Kidney (tissue), 14 donors: Measurements from ENCODE around the gene COQ9. TPM values are rescaled to one million over a fixed set of nuclear protein-coding genes. Genes with fewer than 3 reads are reported as not detected.

Experiments
- DNase-seq, 5 donors: peaks; one replicate each; pipeline ENCODE4 v3.0.0-alpha.2; 2013 to 2020
- FAIRE-seq: peaks from 2 replicates; lab custom pipeline; 2012; peaks lifted over from hg19 to GRCh38; lab: Jason Lieb, UNC
- H3K27ac ChIP-seq, 2 donors: one replicate each; pipeline ENCODE4 v1.7.0; 2013; ENCODE audit warnings: low read depth in 2 of 2, low read length in 2 of 2, inconsistent platforms in 1 of 2
- H3K27me3 ChIP-seq: one replicate; pipeline ENCODE4 v1.7.1; 2013; ENCODE audit warnings: low read length, inconsistent platforms; ENCODE audit not compliant: control insufficient read depth, insufficient read depth
- H3K36me3 ChIP-seq, 3 donors: one replicate each; pipeline versions ENCODE4 v1.7.0 to v1.7.1; 2013; ENCODE audit warnings: low read length in 3 of 3, control low read depth in 1 of 3, inconsistent platforms in 1 of 3; ENCODE audit not compliant: insufficient read depth in 3 of 3, control insufficient read depth in 2 of 3
- H3K4me1 ChIP-seq, 3 donors: one replicate each; pipeline versions ENCODE4 v1.7.0 to v1.7.1; 2013; ENCODE audit warnings: low read length in 3 of 3, inconsistent platforms in 1 of 3, low read depth in 1 of 3; ENCODE audit not compliant: control insufficient read depth in 2 of 3, insufficient read depth in 2 of 3
- H3K4me3 ChIP-seq, 3 donors: one replicate each; pipeline versions ENCODE4 v1.7.0 to v1.8.1; 2013; ENCODE audit warnings: low read length in 3 of 3, control low read depth in 1 of 3, inconsistent platforms in 1 of 3
- H3K9ac ChIP-seq, 3 donors: one replicate each; pipeline versions ENCODE4 v1.7.0 to v1.7.1; 2013; ENCODE audit warnings: low read length in 3 of 3, control low read depth in 1 of 3, inconsistent platforms in 1 of 3
- H3K9me3 ChIP-seq, 3 donors: one replicate each; pipeline versions ENCODE4 v1.7.0 to v1.7.1; 2013; ENCODE audit warnings: low read length in 3 of 3, control low read depth in 1 of 3, inconsistent platforms in 1 of 3; ENCODE audit not compliant: control insufficient read depth in 2 of 3, insufficient read depth in 1 of 3
- intact Hi-C: fragments of 100-400 bp; cut with DNase I; formaldehyde crosslinking; loops from one replicate; pipeline ENCODE4 v1.11.1; 2022
- polyA plus RNA-seq: library from polyadenylated mRNA; stranded (reverse); fragments of 350-450 nt; fragmentation: Illumina TruSeq; extraction: RNeasy Lipid Tissue Mini Kit (QIAGEN cat#74804); gene quantifications from one replicate; pipeline ENCODE4 v1.2.3, GENCODE V29; 2014; ENCODE audit warnings: low read depth, low replicate concordance; ENCODE audit not compliant: insufficient read depth
- total RNA-seq: library from RNA; stranded (reverse); fragmentation: NEBNext Ultra II Directional; extraction: Animal tissue kit (Norgen Biotek cat#: 25700); gene quantifications from one replicate; pipeline ENCODE4 v1.2.1, GENCODE V29; 2021
- TF ChIP-seq, protein P1 (sequence below): IDR thresholded peaks from 3 replicates; pipeline ENCODE4 v1.5.1; 2012; ENCODE audit warnings: mild to moderate bottlenecking, moderate library complexity, borderline replicate concordance; ENCODE audit not compliant: insufficient read depth; ENCODE audit errors: extremely low read depth
- donor health status: control.
- donor health status: control.
- donor health status: control.
- donor health status: control.
- donor health status: control.
- donor health status: DM: yes; HTN: yes; CAD: no.
- donor health status: Normal renal cell carcinoma (clear cell type).

Gene COQ9
- total and polyA plus RNA-seq, 2 donors from 2014 or later = 78.0 to 200 TPM

DNA sequence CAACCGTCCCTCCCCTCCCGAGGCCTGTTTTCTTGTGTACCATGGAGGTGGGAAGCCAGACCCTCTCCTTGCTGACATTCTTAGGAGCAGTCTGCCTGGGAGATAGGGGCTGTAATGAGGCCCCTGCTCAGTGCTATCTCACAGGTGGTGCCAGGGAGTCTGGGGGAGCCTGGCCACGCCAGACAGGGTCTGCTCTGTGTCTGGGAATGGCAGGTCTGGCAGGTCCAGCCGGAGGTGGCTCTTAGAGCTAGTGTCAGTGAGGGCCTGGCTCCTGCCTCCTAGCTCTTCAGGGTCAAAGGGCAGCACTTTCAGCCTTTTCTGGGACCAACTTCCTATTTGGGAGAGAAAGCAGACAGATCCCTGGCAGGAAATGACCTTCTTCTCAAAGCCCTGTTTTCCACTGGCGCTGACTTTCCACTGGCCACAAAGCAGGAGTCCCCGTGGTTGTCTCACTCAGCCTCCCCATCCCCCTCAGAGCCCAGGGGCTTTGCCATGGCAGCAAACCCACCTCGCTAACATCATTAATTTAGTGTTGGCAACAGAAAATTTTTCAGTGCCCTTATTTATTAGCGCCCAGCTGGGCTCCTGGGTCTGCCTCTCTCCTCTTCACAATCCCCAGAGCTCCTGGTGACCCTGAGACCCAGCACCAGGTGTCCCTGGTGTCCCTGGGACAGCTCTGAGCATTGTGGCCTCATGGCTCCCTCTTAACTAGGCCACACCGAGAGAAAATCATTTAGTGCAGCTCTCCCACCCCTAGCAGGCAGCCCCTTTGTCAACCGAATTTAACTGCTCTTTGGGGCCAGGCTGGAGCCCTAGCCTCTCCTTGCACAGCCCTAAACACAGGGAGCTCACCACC, 63.0 kb downstream of the COQ9 start:
- H3K9me3 ChIP-seq = no peaks in the 10 kb centered on the region
- FAIRE-seq (no peak), DNase-seq (peak in 1 of 5 donors; percentile 50)
- TF ChIP-seq, protein P1, sequence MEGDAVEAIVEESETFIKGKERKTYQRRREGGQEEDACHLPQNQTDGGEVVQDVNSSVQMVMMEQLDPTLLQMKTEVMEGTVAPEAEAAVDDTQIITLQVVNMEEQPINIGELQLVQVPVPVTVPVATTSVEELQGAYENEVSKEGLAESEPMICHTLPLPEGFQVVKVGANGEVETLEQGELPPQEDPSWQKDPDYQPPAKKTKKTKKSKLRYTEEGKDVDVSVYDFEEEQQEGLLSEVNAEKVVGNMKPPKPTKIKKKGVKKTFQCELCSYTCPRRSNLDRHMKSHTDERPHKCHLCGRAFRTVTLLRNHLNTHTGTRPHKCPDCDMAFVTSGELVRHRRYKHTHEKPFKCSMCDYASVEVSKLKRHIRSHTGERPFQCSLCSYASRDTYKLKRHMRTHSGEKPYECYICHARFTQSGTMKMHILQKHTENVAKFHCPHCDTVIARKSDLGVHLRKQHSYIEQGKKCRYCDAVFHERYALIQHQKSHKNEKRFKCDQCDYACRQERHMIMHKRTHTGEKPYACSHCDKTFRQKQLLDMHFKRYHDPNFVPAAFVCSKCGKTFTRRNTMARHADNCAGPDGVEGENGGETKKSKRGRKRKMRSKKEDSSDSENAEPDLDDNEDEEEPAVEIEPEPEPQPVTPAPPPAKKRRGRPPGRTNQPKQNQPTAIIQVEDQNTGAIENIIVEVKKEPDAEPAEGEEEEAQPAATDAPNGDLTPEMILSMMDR = no peak
- H3K4me1 ChIP-seq = peaks cover 6 to 26% (median 11%) of the 10 kb centered on the region in 3 donors
- intact Hi-C loops = loop anchor here (10.0 kb wide), 1 partner anchor 95 kb away; no protein-coding TSS in a partner anchor
- no peak overlapping the region for H3K4me3 ChIP-seq
- H3K27ac ChIP-seq = no peak overlapping the region
- peaks cover 0 to 3% (median 0%) of the 10 kb centered on the region in 3 donors for H3K36me3 ChIP-seq
- H3K27me3 ChIP-seq = no peaks in the 10 kb centered on the region
- no peak overlapping the region for H3K9ac ChIP-seq

Other genes starting within 250 kb of the COQ9 start
- 61.5 TPM for gene ARL2BP, start 202.2 kb upstream of the COQ9 start, total RNA-seq
- 53.9 TPM for gene ARL2BP, start 202.2 kb upstream of the COQ9 start, polyA plus RNA-seq
- gene PLLP, start 162.8 kb upstream of the COQ9 start, total RNA-seq = 64.4 TPM
- 83.8 TPM for gene PLLP, start 162.8 kb upstream of the COQ9 start, polyA plus RNA-seq
- 1.3 TPM for gene CCL22, start 88.7 kb upstream of the COQ9 start, total RNA-seq
- not detected for gene CCL22, start 88.7 kb upstream of the COQ9 start, polyA plus RNA-seq
- gene CX3CL1, start 75.0 kb upstream of the COQ9 start, total RNA-seq = 46.4 TPM
- 39.1 TPM for gene CX3CL1, start 75.0 kb upstream of the COQ9 start, polyA plus RNA-seq
- gene CCL17, start 42.7 kb upstream of the COQ9 start, total RNA-seq = 1.5 TPM
- not detected for gene CCL17, start 42.7 kb upstream of the COQ9 start, polyA plus RNA-seq
- gene CIAPIN1, start 94 bp upstream of the COQ9 start, total RNA-seq = 53.6 TPM
- 56.3 TPM for gene CIAPIN1, start 94 bp upstream of the COQ9 start, polyA plus RNA-seq
- gene POLR2C, start 15.2 kb downstream of the COQ9 start, total RNA-seq = 58.9 TPM
- gene POLR2C, start 15.2 kb downstream of the COQ9 start, polyA plus RNA-seq = 68.9 TPM
- 63.7 TPM for gene DOK4, start 39.0 kb downstream of the COQ9 start, total RNA-seq
- gene DOK4, start 39.0 kb downstream of the COQ9 start, polyA plus RNA-seq = 57.2 TPM
- gene CCDC102A, start 89.1 kb downstream of the COQ9 start, total RNA-seq = 11.9 TPM
- 5.7 TPM for gene CCDC102A, start 89.1 kb downstream of the COQ9 start, polyA plus RNA-seq
- 2.2 TPM for gene ADGRG5, start 95.2 kb downstream of the COQ9 start, total RNA-seq
- 0.15 TPM for gene ADGRG5, start 95.2 kb downstream of the COQ9 start, polyA plus RNA-seq
- gene ADGRG1, start 181.2 kb downstream of the COQ9 start, total RNA-seq = 351 TPM
- 188 TPM for gene ADGRG1, start 181.2 kb downstream of the COQ9 start, polyA plus RNA-seq
- gene ADGRG3, start 220.8 kb downstream of the COQ9 start, total RNA-seq = 1.8 TPM
- 0.17 TPM for gene ADGRG3, start 220.8 kb downstream of the COQ9 start, polyA plus RNA-seq
- 3.2 TPM for gene DRC7, start 247.3 kb downstream of the COQ9 start, total RNA-seq
- gene DRC7, start 247.3 kb downstream of the COQ9 start, polyA plus RNA-seq = 1.8 TPM